ENCODE data around the gene TGFBR3.

TGFBR3 gene

GRCh38 chr1:91727763-91728162 is 158.2 kb downstream of the TGFBR3 start:
- no peak for DNase-seq

GRCh38 chr1:91725989-91726721 is 159.8 kb downstream of the TGFBR3 start:
- no peak for DNase-seq

- DNase-seq, result no peak
Observed at GRCh38 chr1:91725618-91725988, 160.3 kb downstream of the TGFBR3 start.

- no peak for DNase-seq
Observed at GRCh38 chr1:91724644-91725043, 161.3 kb downstream of the TGFBR3 start.

- no peak for DNase-seq
Observed at GRCh38 chr1:91724231-91724630, 161.7 kb downstream of the TGFBR3 start.

GRCh38 chr1:91720044-91720443 is 165.9 kb downstream of the TGFBR3 start:
- DNase-seq, result no peak

GRCh38 chr1:91718877-91719276 is 167.1 kb downstream of the TGFBR3 start:
- DNase-seq, result no peak

- DNase-seq, result no peak
Observed at GRCh38 chr1:91718368-91718767, 167.6 kb downstream of the TGFBR3 start.

GRCh38 chr1:91717839-91718238 is 168.1 kb downstream of the TGFBR3 start:
- no peak for DNase-seq

GRCh38 chr1:91716339-91716738 is 169.6 kb downstream of the TGFBR3 start:
- no peak for DNase-seq

- DNase-seq, result no peak
Observed at GRCh38 chr1:91715416-91716000, 170.4 kb downstream of the TGFBR3 start.

- no peak for DNase-seq
Observed at GRCh38 chr1:91714867-91715381, 171.0 kb downstream of the TGFBR3 start.

- DNase-seq, result no peak
Observed at GRCh38 chr1:91712981-91713841, 172.7 kb downstream of the TGFBR3 start.

GRCh38 chr1:91712393-91712792 is 173.6 kb downstream of the TGFBR3 start:
- no peak for DNase-seq

GRCh38 chr1:91711504-91712247 is 174.3 kb downstream of the TGFBR3 start:
- DNase-seq, result no peak

- DNase-seq, result no peak
Observed at GRCh38 chr1:91710261-91710660, 175.7 kb downstream of the TGFBR3 start.

- no peak for DNase-seq
Observed at GRCh38 chr1:91708691-91709090, 177.3 kb downstream of the TGFBR3 start.

- no peak for DNase-seq
Observed at GRCh38 chr1:91707890-91708218, 178.1 kb downstream of the TGFBR3 start.

GRCh38 chr1:91707114-91707889 is 178.6 kb downstream of the TGFBR3 start:
- DNase-seq, result no peak

- no peak for DNase-seq
Observed at GRCh38 chr1:91706140-91706957, 179.6 kb downstream of the TGFBR3 start.

- DNase-seq, result no peak
Observed at GRCh38 chr1:91704746-91705145, 181.2 kb downstream of the TGFBR3 start.
